Prostate gland (tissue), 2 donors: ENCODE measurements around the gene PC. TPM values are rescaled to one million over a fixed set of nuclear protein-coding genes. Genes with fewer than 3 reads are reported as not detected.

Experiments used
- DNase-seq: peaks from one replicate; pipeline ENCODE4 v3.0.0-alpha.2; 2019; ENCODE audit warnings: low spot score
- H3K27ac ChIP-seq, 2 donors: fragments of 200-600 bp; sonication (generic); 2 replicates each; pipeline ENCODE4 v1.5.1; 2017 to 2019
- H3K27me3 ChIP-seq: fragments of 200-600 bp; sonication (generic); replicated peaks from 2 replicates; pipeline ENCODE4 v1.5.1; 2019; ENCODE audit not compliant: insufficient read depth
- H3K36me3 ChIP-seq, 2 donors: fragments of 200-600 bp; sonication (generic); 1 replicate in 1 of 2; 2 replicates in 1 of 2; pipeline versions ENCODE4 v1.5.1 to v1.8.1; 2017 to 2019
- H3K4me1 ChIP-seq: fragments of 200-600 bp; sonication (generic); replicated peaks from 2 replicates; pipeline ENCODE4 v1.5.1; 2019
- H3K4me3 ChIP-seq, 2 donors: fragments of 200-600 bp; sonication (generic); 2 replicates each; pipeline ENCODE4 v1.5.1; 2017 to 2019
- H3K9me3 ChIP-seq: fragments of 200-600 bp; sonication (generic); 2 replicates; pipeline ENCODE4 v1.5.1; 2017
- POLR2A ChIP-seq: fragments of 450-650 bp; IDR thresholded peaks from one replicate; pipeline ENCODE4 v1.6.1; 2016; ENCODE audit warnings: antibody characterized with exemption, mild to moderate bottlenecking
- POLR2AphosphoS5 ChIP-seq: sonication (generic); formaldehyde crosslinking; IDR thresholded peaks from one replicate; pipeline ENCODE4 v1.6.1; 2017; ENCODE audit warnings: antibody characterized with exemption
- WGBS: methylation state at CpG from one replicate; pipeline ENCODE4 v1.1.5; 2018; 5-methylcytosine and 5-hydroxymethylcytosine counted together
- intact Hi-C: fragments of 100-400 bp; cut with DNase I; formaldehyde crosslinking; loops from one replicate; pipeline ENCODE4 v1.14.2; 2022
- total RNA-seq, 2 donors: library from RNA; depleted of rRNA; stranded (reverse); fragments of >200 nt; gene quantifications; one replicate each; pipeline ENCODE4 v1.1.0, GENCODE V29; 2016
- TF ChIP-seq, protein P1 (sequence below), 4 experiments: fragments of 200-600 bp in 2 of 4; fragments of 450-650 bp in 2 of 4; sonication (generic) in 2 of 4; IDR thresholded peaks; 1 replicate in 3 of 4; 2 replicates in 1 of 4; pipeline ENCODE4 v1.5.1; 2016 to 2019; ENCODE audit warnings: antibody characterized with exemption in 4 of 4, mild to moderate bottlenecking in 2 of 4, moderate library complexity in 2 of 4

Gene PC
- total RNA-seq, 2 donors from 2014 or later = 42.8 to 43.4 TPM

DNA sequence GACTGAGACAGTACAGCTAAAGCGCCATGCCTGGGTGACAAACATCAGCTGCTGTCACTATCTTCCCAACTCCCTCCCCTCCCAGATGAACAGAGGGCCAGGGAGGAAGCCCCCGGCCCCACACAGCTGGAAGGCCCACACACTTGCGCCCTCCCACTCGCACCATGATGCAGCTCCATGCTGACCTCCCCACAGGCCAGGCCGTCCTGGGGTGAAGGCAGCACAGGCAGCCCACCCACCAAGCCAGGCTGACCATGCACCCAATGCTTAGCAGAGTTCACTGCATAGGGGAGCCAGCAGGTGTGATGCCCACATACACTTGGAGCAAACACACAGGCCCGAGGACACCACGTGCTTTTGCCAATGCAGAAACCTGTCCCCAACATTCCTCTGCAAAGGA is 79.2 kb downstream of the PC start:
- Histone ChIP-seq H3K4me1 (peaks cover 41% of the 10 kb centered on the region), H3K27me3 (no peaks in the 10 kb centered on the region), H3K9me3 (no peaks in the 10 kb centered on the region), H3K27ac (no peak overlapping the region), H3K36me3 (no peaks in the 10 kb centered on the region), H3K4me3 (no peak overlapping the region)
- 67% methylated on average over 7 of the region's 7 CpGs for WGBS
- no peak for DNase-seq
- intact Hi-C loops = no loop called here
- TF ChIP-seq POLR2A (no peak), POLR2AphosphoS5 (no peak)
- TF ChIP-seq, protein P1, sequence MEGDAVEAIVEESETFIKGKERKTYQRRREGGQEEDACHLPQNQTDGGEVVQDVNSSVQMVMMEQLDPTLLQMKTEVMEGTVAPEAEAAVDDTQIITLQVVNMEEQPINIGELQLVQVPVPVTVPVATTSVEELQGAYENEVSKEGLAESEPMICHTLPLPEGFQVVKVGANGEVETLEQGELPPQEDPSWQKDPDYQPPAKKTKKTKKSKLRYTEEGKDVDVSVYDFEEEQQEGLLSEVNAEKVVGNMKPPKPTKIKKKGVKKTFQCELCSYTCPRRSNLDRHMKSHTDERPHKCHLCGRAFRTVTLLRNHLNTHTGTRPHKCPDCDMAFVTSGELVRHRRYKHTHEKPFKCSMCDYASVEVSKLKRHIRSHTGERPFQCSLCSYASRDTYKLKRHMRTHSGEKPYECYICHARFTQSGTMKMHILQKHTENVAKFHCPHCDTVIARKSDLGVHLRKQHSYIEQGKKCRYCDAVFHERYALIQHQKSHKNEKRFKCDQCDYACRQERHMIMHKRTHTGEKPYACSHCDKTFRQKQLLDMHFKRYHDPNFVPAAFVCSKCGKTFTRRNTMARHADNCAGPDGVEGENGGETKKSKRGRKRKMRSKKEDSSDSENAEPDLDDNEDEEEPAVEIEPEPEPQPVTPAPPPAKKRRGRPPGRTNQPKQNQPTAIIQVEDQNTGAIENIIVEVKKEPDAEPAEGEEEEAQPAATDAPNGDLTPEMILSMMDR (IDR thresholded peaks at IDR 0.05) = no peak

DNA sequence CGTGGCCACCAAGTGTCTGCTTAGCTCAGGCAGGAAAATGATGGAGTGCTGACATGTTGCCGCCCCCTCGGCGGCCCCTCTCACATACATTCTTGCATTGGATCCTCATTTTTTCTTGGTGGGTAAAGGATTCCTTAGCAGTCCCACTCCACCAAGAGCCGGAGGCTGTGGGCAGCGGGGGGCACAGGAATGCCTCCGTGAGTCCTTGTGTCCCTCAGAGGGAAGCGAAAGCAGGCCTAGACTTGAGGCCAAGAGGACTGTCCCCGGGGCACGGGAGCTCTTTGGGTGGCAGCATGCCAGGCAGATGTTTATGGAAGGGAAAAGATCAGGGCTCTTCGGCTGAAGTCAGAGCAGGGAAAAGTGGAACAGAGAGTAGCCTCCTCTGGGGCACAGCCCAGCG is 79.7 kb downstream of the PC start:
- TF ChIP-seq POLR2AphosphoS5 (no peak), POLR2A (no peak)
- TF ChIP-seq, protein P1 (IDR thresholded peaks at IDR 0.05) = no peak
- H3K27ac ChIP-seq = peak overlapping the region in 1 of 2 donors; percentile 47
- WGBS = 41% methylated on average over 12 of the region's 12 CpGs
- H3K27me3 ChIP-seq = no peaks in the 10 kb centered on the region
- no peaks in the 10 kb centered on the region for H3K9me3 ChIP-seq
- H3K4me3 ChIP-seq = no peak overlapping the region
- H3K36me3 ChIP-seq = no peaks in the 10 kb centered on the region
- peaks cover 40% of the 10 kb centered on the region for H3K4me1 ChIP-seq
- intact Hi-C loops = no loop called here
- DNase-seq = no peak

DNA sequence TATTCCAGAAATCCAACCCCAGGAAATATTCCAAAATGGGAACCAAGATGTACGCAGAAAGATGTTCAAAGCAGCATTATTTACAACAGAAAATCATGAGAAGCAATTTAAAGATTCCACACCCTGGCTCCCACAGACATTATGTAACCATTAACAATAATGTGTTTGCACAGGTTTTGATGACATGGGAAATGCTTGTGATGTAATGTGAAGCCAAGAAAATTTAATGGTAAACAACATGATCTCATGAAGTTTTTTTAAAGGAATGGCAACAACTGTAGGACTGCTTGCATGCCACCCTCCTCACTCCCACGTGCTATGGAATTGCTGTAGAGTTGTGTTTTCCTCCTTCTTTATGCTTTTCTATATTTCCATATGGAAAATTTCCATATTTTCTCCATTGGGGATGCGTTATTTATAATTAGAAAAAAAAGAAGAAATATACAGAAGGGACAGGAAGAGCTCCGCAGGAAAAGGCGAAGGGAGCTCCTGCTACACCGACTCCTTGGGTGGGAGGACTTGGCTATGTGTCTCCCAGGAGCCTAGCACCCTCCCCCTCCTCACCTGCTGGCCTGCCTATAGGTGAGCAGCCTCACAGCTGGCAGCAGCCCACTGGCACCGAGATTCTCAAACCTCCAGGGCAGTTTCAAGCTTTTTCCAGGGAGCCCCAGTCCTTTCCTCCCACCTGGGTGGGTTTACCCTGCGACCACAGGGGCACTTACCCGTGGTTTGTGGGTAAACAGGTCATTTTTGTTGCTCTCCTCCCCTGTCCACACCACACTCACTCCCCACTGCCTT is 80.4 kb downstream of the PC start:
- WGBS = 73% methylated on average over 9 of the region's 9 CpGs
- Histone ChIP-seq H3K27me3 (no peaks in the 10 kb centered on the region), H3K4me1 (peaks cover 33% of the 10 kb centered on the region), H3K27ac (peak overlapping the region in 1 of 2 donors; percentile 47), H3K4me3 (no peak overlapping the region), H3K36me3 (no peaks in the 10 kb centered on the region), H3K9me3 (no peaks in the 10 kb centered on the region)
- intact Hi-C loops = no loop called here
- DNase-seq = no peak
- TF ChIP-seq, protein P1 (IDR thresholded peaks at IDR 0.05) = no peak
- no peak for TF ChIP-seq POLR2A
- peak; percentile 82 for TF ChIP-seq POLR2AphosphoS5

DNA sequence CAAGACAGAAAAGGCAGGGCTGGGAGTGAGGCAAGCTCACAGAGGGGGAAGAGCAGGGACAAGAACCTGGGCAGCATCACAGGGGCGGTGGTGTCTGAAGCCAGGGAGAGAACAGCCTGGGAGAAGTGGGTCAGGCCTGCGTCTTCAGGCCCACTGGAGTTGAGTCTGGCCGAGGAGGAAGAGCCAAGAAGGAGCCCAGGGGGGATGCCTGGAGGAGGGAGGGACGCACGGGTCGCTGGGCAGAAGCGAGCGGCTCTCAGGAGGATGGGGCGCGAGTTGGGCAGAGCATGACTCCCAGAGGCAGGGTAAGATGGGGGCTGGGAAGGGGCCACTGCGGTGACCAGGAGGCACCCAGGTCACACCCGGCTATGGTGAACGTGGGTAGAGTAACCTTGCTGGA is 82.8 kb downstream of the PC start:
- Histone ChIP-seq H3K27me3 (no peaks in the 10 kb centered on the region), H3K4me1 (peaks cover 13% of the 10 kb centered on the region), H3K9me3 (no peaks in the 10 kb centered on the region), H3K36me3 (no peaks in the 10 kb centered on the region), H3K27ac (no peak overlapping the region), H3K4me3 (no peak overlapping the region)
- no peak for DNase-seq
- 90% methylated on average over 13 of the region's 13 CpGs for WGBS
- TF ChIP-seq, protein P1 (IDR thresholded peaks at IDR 0.05) = no peak
- TF ChIP-seq POLR2A (no peak), POLR2AphosphoS5 (no peak)
- intact Hi-C loops = no loop called here

DNA sequence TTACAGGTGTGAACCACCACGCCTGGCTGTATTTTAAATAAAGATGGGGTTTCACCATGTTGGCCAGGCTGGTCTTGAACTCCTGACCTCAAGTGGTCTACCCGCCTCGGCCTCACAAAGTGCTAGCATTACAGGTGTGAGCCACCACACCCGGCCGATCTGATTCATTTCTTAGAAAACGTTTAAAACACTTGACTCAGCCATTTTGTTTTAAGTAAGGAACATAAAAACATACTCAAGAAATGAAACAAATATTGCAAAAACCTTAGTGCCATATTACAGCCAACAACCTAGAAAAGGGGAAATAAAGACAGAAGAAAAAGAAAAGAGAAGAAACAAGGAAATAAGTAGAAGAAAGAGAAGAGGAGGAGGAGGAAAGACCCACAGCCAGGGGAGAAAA is 84.0 kb downstream of the PC start:
- no peak for DNase-seq
- Histone ChIP-seq H3K9me3 (no peaks in the 10 kb centered on the region), H3K4me1 (peaks cover 7% of the 10 kb centered on the region), H3K4me3 (no peak overlapping the region), H3K27me3 (no peaks in the 10 kb centered on the region), H3K36me3 (no peaks in the 10 kb centered on the region), H3K27ac (no peak overlapping the region)
- intact Hi-C loops = no loop called here
- 91% methylated on average over 6 of the region's 6 CpGs for WGBS
- TF ChIP-seq POLR2AphosphoS5 (no peak), POLR2A (no peak)
- TF ChIP-seq, protein P1 (IDR thresholded peaks at IDR 0.05) = no peak
